HG02840 (cell line): Measurements from ENCODE around the gene CHERP.
A peak's percentile ranks its signal among the peaks of the same experiment; 100 is the strongest.

Experiments used
- ATAC-seq: cut with Tn5 transposase; IDR thresholded peaks from one replicate; pipeline ENCODE4 v1.9.1; 2021; ENCODE audit warnings: mild to moderate bottlenecking, moderate library complexity, moderate number of reproducible peaks; ENCODE audit not compliant: unreplicated experiment, low FRiP score

Gene CHERP

GRCh38 chr19:16542045-16542909 is at the start of gene CHERP:
Gene CHERP, minus strand, starts transcription at chr19:16542437. Its CDS starts 59 bp downstream, at chr19:16542378.
- peak; percentile 78 for ATAC-seq

GRCh38 chr19:16590876-16591802 is 48.9 kb upstream of the CHERP start:
- no peak for ATAC-seq

GRCh38 chr19:16589917-16590316 is 47.7 kb upstream of the CHERP start:
- ATAC-seq: no peak

- ATAC-seq: no peak
Observed at GRCh38 chr19:16588824-16589577, 46.8 kb upstream of the CHERP start.

- peak; percentile 27 for ATAC-seq
Observed at GRCh38 chr19:16587833-16588823, 45.9 kb upstream of the CHERP start.

- ATAC-seq: no peak
Observed at GRCh38 chr19:16586991-16587832, 45.0 kb upstream of the CHERP start.

- ATAC-seq: no peak
Observed at GRCh38 chr19:16586477-16586871, 44.2 kb upstream of the CHERP start.

- ATAC-seq: no peak
Observed at GRCh38 chr19:16585808-16586476, 43.7 kb upstream of the CHERP start.

- no peak for ATAC-seq
Observed at GRCh38 chr19:16585094-16585801, 43.0 kb upstream of the CHERP start.

- ATAC-seq: peak; percentile 51
Observed at GRCh38 chr19:16584248-16585093, 42.2 kb upstream of the CHERP start.

- ATAC-seq: no peak
Observed at GRCh38 chr19:16582486-16583261, 40.4 kb upstream of the CHERP start.

- no peak for ATAC-seq
Observed at GRCh38 chr19:16581971-16582343, 39.7 kb upstream of the CHERP start.

GRCh38 chr19:16581145-16581970 is 39.1 kb upstream of the CHERP start:
- no peak for ATAC-seq

GRCh38 chr19:16579381-16579780 is 37.1 kb upstream of the CHERP start:
- no peak for ATAC-seq

- ATAC-seq: no peak
Observed at GRCh38 chr19:16577531-16577985, 35.3 kb upstream of the CHERP start.
